GM21528 (cell line): Measurements from ENCODE around the gene IFNL4.
"Not testable (repeated sequence)": the region's sequence is repeated elsewhere in the genome, so short reads cannot be mapped to it uniquely, and the experiment has no call there.

ENCODE experiments used
- ATAC-seq: cut with Tn5 transposase; IDR thresholded peaks from one replicate; pipeline ENCODE4 v1.9.1; 2021; ENCODE audit warnings: mild to moderate bottlenecking, moderate library complexity; ENCODE audit not compliant: unreplicated experiment, low FRiP score

The IFNL4 gene

DNA sequence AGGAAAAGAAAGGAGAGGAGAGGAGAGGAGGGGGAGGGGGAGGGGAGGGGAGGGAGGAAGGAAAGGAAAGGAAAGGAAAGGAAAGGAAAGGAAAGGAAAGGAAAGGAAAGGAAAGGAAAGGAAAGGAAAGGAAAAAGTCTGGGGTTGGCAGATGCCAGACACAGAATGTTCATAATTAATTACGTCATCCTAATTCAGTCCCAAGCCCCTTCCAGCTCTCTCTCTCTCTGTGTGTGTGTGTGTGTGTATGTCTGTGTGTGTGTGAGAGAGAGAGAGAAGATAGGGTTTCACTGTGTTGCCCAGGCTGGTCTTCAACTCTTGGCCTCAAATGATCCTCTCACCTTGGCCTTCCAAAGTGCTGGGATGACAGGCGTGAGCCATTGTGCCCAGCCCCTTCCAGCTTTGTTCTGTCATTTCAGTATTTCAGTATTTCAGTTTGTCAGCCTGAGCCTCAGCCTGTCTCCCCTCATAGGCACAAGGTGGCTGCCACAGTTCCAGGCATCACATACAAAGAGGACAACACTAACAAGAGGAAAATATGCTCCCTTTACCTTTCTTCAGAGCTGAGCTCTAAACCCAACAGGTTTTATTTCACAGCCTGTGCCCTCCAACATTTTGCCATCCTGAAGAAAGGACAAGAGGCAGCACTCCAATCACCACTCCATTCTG is 18.4 kb downstream of the IFNL4 start:
- ATAC-seq = no peak

DNA sequence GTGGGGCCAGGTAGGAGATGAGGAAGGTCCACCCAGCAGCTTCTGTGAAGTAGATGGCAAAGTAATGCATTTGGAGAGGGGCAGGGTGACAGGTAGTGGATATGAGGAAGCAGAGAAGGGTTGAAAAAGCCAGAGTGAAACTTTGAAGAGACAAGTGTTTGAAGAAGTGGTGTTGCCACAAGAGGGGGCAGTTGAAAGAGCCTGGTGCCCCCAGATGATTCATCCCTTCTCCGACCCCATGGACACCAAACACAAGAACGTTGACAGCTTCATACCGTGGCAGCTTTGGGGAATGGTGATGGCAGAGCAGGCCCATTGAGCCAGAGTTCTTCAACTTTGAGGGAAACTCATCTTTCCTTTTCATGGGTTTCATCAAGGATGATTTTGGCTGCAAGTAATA is 23.7 kb downstream of the IFNL4 start:
- ATAC-seq = no peak

DNA sequence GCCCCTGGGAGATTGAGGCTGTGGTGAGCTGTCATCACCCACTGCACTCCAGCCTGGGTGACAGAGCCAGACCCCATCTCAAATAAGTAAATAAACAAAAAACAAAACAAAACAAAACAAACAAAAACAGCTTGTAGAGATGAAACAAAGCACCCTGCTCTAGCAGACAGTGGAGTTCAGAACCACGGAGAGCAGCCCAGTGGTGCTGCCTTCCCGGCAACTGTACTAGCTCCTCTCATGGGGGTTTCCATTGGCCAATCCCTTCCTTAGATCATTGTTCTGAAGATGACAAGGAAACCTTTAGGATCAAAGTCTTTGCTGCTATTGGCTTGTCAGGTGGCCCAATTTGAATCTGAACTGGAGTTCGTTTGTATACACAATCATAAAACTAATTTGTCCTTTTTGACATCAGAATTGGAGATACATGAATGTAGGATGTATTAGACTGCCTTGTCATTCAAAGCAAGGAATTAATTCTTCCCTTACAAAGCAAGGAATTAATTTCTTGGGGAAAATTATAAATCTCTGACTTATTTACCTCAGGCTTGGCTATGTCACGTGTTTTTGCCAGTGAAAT is 24.9 kb downstream of the IFNL4 start:
- ATAC-seq = no peak

DNA sequence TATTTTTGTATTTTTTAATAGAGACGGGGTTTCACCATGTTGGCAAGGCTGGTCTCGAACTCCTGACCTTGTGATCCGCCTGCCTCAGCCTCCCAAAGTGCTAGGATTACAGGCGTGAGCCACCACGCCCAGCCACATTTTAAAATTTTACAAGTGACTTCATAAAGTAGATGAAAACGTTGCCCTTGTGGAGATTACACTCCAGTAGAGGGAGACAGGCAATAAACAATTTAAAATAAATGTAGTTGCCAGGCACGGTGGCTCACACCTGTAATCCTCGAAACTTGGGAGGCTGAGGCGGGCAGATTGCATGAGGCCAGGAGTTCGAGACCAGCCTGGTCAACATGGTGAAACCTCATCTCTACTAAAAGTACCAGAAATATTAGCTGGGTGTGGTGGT is 29.5 kb downstream of the IFNL4 start:
- ATAC-seq = not testable (repeated sequence)

DNA sequence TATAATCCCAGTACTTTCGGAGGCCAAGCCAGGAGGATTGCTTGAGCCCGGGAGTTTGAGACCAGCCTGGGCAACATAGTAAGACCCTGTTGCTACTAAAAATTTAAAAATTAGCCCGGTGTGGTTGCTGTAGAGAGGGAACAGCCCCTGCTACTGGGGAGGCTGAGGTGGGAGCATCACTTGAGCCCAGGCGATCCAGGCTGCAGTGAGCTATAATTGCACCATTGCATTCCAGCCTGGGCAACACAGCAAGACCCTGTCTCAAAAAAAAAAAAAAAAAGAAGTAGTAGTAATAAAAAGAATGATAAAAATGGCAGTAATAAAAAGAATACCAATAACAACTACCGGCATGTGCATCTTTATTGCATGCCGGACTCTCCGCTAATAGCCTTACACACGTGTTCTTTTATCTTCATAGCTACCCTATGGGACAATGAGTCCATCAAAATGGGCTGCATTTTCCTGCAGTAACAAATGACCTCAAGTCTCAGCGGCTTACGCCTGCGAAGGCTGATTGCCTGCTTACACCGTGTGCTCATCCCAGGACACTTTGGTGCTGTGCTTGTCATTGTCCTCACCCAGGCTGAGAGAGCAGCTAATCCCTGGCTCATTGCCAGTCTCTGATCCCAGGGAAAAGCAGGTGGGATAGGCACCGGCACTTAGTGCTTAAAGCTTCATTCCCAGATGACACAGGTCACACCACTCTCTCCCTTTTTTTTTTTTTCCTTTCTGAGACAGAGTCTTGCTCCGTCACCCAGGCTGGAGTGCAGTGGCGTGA is 30.2 kb downstream of the IFNL4 start:
- no peak for ATAC-seq

DNA sequence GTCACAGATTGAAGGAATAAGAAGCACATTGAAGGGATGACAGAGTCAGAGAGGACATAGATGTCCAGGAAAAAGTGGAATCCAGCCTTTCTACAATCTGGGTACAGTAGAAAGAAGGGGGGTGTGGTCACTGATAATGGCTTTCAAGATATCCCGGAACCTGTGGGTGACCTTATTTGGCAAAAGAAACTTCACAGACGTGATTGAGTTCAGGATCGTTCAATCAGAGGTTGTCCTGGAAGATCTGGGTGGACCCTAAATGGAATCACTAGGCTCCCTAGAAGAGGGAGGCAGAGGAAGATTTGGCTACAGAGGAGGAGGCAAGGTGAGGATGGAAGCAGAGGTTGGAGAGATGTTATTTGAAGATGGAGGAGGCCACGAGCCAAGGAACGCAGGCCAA is 31.6 kb downstream of the IFNL4 start:
- ATAC-seq = no peak

DNA sequence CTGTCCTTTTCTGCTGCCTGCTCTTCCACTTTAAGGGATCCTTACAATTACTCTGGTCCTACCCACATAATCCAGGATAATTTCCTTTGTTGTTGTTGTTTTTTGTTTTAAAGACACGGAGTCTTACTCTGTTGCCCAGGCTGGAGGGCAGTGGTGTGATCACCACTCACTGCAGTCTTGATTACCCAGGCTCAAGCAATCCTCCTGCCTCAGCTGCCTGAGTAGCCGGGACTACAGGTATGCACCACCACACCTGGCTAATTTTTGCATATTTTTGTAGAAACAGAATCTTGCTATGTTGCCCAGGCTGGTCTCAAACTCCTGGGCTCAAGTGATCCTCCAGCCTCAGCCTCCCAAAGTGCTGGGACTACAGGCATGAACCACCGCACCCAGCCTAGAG is 33.3 kb downstream of the IFNL4 start:
- not testable (repeated sequence) for ATAC-seq

DNA sequence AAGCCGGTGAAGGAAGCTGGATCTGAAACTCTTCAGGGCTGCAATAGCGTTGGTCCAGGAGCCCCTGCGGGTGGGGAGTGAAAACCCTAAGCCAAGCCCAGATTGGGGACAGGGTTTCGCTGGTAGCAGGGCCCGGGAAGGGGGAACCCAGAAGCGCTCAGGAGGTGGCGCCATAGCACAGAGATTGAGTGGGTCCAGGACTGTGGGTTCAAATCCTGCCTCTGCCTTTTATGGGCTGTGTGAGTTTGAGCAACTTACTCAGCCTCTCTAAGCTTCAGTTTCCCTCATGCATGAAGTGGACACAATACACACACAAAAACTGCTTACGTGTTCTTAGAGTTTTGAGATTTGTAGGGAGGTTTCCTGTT is 36.3 kb downstream of the IFNL4 start:
- ATAC-seq = no peak

DNA sequence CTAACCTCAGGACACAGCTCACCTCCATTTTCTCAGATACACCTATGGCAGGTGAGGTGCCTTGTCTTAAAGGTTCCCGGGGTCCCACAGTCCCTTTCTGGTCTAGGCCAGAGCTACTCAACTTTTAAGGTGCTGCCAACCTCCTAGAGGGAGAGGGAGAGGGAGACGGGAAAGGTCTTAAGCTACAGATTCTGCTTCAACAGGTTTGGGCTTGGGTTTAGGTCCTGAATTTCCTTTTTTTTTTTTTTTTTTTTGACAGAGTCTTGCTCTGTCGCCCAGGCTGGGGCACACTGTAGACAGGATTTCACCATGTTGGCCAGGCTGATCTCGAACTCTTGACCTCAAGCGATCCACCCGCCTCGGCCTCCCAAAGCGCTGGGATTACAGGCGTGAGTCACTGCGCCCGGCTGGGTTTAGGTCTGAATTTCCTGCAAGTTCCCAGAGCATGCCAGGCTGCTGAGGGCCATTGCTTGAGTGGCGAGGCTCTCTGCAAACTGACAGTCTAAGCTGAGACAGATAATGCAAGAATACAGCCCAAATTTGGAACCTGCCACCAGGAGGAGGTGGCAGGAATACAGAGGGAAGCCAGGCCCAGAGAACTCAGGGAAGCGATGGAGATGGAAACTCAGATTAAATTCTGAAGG is 36.8 kb downstream of the IFNL4 start:
- ATAC-seq = no peak

DNA sequence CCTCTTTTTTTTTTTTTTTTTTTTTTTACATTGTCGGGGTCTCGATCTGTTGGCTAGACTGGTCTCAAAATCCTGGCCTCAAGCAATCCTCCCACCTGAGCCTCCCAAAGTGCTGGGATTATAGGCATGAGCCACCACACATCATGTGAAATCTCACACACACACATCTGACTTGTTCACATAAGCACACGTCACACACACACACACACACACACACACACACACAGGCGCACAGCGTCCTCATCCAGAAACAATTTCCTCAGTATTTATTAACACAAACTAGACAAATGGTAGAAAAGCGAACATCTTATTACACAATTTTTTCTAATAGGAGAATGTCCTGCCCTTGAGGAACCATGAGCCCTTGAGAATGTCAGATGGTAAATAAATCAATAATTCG is 39.5 kb downstream of the IFNL4 start:
- no peak for ATAC-seq

DNA sequence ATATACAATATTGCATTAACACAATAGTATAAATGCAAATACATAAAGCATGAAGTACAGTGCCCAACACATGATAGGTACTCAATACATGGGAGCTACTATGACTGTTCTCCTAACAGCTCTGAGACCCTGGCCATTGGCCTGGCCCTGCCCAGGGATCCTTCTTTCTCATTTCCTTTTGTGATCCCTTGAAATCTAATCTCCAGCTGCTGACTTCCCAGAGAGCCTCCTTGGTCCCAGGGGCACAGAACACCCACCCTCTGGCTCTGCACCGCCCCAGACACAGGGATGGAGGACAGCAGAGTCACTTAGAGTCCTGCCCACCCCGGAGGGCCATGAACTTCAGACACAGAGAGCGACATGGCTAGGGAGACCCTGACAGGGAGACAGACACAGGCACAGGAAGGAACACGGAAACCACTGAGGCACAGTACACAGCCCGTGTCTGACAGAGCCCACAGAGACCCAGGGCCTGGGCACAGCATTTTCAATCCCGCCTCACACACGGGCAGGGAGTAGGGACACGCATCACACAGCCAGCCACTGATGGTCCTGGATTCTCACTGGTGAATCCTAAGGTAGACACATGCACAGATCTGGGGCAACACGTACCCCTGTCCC is 40.4 kb downstream of the IFNL4 start:
- no peak for ATAC-seq

DNA sequence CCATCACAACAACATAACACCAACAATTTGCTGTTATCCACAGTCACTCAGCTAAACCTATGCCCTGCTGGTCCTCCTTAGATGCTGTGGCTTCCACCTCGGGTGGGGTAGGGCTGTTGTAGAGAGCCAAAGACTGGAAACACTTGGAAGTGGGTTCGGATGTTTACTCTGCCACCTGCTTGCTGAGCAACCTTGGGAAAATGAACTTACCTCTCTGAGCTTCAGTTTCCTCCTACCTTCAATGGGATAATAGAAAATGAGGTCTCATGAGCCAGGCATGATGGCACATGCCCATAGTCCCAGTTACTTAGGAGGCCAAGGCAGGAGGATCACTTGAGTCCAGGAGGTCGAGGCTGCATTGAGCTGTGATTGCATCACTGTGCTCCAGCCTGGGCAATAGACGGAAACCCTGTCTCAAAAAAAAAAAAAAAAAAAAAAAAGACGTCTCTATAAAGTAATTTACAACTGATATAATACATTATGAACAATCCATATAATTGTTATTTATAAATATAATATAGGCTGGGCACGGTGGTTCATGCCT is 41.3 kb downstream of the IFNL4 start:
- no peak for ATAC-seq

DNA sequence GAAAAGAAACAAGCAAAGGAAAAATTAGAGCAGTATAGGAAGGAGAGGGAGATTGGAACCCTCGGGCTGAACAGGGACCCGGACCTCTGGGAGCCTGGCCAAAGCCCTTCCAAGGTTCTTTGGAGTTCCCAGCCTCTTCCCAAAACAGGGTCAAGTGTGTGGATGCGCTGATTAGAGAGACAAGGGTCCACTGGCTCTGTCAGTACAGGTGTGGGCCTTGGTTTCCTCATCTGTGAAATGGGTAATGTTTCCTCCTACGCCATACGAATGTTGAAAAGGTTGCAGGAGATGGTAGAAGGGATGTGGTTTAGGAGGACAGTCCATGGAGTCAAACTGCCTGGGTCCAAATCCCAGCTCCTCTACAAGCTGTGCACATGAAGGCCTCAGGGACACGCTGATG is 42.5 kb downstream of the IFNL4 start:
- no peak for ATAC-seq

DNA sequence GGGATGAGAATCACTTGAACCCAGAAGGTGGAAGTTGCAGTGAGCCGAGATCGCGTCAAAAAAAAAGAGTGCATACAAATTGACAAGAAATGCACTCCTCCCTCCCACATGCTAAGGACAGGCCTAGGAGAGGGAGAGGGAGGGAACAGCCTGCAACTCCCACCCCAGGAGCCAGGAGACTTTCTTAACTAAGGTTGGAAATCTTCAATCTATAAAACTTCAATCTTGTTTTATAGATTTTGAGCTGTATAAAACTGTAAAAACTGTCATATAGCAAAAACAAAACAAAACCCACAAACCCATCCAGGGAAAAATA is 43.2 kb downstream of the IFNL4 start:
- no peak for ATAC-seq

DNA sequence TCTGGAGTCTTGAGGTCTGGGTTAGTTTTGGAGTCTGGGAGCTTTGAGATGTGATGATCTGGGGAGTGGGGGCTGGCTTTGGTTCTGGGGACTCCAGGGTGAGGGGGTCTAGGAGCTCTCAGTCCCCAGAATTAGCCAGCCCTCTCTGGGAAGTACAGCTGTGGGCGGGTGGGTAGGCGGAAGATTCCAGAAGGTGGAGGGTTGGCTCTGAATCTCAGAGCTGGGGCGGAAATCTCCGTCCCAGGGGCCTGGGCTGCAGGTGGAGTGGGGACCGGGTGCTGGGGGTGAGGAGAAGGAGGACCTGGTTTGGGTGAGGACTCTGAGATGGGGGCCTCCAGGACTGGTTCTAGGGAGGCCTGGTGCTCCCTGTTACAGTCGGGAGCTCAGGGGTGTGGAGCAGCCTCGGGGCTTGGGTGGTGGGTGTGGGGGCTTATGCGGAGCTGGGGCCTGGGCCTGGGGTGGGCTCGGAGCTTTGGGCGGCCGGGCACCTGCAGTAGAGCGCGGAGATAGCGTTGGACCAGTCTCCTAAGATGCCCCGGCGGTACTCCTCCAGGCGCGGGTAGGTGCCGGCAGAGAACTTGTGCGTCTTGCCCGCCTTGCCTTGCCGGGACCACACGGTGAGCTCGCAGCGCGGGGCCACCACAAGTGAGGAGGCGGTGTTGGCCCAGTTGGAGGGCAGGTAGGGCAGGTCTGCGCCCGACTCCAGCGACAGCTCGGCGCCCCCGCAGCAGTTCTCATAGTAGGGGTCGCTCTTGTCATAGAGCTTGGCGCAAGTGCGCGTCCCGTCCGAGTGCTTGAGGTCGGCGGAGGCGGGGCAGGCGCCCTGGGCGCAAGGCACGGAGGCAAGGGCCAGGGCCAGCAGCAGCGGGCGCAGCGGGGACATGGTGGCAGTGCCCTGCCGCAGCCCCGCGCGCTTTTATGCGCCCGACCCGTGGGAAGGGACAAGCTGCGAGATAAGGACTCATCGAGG is 45.0 kb downstream of the IFNL4 start, which contains the start of gene SYCN:
SYCN (minus strand) TSS at position 892 of the 970 bp plus-strand sequence; CDS start at position 883, 9 bp downstream.
- ATAC-seq = no peak

DNA sequence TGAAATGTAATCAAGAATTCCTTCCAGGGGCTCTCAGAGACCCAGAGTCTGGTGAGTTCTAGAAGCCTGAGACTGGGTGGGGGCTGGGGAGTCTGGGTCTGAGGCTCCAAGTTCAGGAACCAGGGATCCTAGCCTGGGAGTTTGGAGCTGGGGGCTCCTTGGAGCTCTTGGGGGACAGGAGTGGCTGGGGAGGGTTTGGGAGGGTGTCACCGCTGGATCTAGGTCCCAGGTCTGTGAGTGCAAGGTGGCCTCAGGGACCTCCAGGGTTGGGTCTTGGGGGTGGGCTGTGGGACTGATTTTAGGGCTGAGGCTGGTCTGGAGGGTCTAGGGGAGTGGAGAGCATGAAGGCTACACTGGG is 45.7 kb downstream of the IFNL4 start:
- ATAC-seq = no peak

DNA sequence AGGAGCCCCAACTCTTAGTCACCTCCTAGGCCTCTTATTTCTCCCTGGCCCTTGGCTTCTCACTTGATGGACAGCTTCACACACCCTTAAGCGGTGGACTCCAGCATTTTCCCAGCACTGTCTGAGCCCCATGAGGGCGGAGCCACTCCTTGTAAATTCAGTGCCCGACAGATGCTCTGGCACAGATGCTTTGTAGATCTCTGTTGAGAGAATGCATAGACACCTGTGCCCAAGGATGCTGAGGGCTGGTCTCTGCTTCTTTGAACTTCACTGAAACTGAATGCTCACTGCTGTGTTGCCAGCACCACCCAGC is 47.9 kb downstream of the IFNL4 start:
- no peak for ATAC-seq

DNA sequence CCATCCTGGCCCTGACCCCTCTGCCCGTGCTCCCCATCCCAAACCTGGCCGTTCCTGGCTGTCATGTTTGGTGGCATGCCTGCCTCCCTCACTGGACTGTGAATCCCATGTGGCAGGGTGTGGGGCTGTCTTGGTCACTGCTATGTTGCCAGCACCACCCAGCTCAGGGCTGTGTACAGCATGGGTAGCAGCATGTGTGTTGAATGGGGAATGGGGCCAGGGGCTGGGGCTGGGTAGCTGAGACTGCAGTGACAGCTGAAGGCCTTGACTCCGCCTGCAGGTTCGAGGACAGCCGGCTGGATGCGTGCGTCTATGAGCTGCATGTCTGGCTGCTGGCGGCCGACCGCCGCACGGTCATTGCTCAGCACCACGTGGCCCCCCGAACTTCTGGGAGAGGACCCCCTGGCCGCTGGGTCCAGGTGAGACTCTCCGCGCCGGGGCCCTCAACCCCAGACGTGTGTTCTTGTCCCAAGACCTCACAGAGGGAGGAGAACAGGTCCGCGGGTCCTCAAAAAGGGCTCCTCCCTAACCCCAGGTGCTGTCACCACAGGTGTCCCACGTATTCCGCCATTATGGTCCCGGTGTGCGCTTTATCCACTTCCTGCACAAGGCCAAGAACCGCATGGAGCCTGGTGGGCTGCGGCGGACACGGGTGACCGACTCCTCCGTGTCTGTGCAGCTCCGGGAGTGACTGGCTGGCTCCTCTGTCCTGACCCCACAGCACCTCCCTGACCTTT is 48.4 kb downstream of the IFNL4 start:
- ATAC-seq = no peak

DNA sequence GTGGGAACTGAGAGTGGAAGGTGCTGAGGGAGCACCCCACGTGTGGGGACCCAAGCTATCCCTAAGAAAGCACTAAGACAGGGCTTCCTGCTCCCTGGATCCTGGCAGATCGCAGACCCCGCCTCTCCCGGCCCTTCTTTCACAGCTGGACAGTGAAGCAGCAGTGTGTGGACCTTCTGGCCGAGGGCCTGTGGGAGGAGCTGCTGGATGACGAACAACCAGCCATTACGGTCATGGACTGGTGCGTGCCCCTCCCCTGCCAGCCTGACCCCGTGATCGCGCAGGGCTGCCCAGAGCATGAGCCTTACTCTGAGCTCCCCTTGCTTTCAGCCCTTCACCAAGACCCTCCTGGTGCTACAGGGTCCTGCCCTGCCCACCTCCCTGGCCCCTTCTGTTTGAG is 49.6 kb downstream of the IFNL4 start:
- no peak for ATAC-seq
